HUES48 (cell line): Measurements from ENCODE around the gene SERPINC1.
A peak's percentile ranks its signal among the peaks of the same experiment; 100 is the strongest.
"Not testable (repeated sequence)": the region's sequence is repeated elsewhere in the genome, so short reads cannot be mapped to it uniquely, and the experiment has no call there.

ENCODE experiments used
- H3K27ac ChIP-seq: one replicate; pipeline ENCODE4 v1.7.0; 2013; ENCODE audit warnings: low read depth, low read length, inconsistent platforms
- H3K27me3 ChIP-seq: 2 replicates; pipeline ENCODE4 v1.6.1; 2013; ENCODE audit warnings: mild to moderate bottlenecking, low read length; ENCODE audit not compliant: control insufficient read depth, insufficient read depth
- H3K36me3 ChIP-seq: 2 replicates; pipeline ENCODE4 v1.6.1; 2013; ENCODE audit warnings: low read length; ENCODE audit not compliant: control insufficient read depth, insufficient read depth
- H3K4me1 ChIP-seq: 2 replicates; pipeline ENCODE4 v1.6.1; 2013; ENCODE audit warnings: mild to moderate bottlenecking, low read length; ENCODE audit not compliant: control insufficient read depth, insufficient read depth
- H3K4me3 ChIP-seq: 2 replicates; pipeline ENCODE4 v1.5.1; 2013; ENCODE audit warnings: mild to moderate bottlenecking, low read depth, low read length
- H3K9ac ChIP-seq: 2 replicates; pipeline ENCODE4 v1.6.1; 2013; ENCODE audit warnings: mild to moderate bottlenecking, low read depth, low read length, moderate library complexity
- H3K9me3 ChIP-seq: 2 replicates; pipeline ENCODE4 v1.6.1; 2013; ENCODE audit warnings: low read length; ENCODE audit not compliant: control insufficient read depth, insufficient read depth

Gene SERPINC1

DNA sequence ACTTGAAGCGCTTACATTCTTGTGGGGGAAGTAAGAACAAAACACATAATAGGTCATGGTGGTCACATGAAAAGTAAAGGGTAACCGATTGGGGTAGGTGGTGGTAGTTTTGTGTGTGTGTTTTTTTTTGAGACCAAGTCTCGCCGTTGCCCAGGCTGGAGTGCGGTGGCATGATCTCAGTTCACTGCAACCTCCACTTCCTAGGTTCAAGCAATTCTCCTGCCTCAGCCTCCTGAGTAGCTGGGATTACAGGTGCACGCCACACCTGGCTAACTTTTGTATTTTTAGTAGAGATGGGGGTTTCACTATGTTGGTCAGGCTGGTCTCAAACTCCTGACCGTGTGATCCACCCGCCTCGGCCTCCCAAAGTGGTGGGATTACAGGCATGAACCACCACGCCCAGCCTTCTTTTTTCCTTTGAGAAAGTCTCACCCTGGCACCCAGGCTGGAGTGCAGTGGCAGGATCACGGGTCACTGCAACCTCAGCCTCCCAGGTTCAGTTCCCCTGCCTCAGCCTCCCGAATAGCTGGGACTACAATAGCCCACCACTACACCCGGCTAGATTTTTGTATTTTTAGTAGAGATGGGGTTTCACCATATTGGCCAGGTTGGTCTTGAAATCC lies 54.9 kb downstream of the SERPINC1 start:
- peaks cover 21% of the 10 kb centered on the region; the same call in 1 of the 2 replicates for H3K4me1 ChIP-seq
- H3K9me3 ChIP-seq, H3K27me3 ChIP-seq, H3K4me3 ChIP-seq, H3K9ac ChIP-seq: not testable (repeated sequence)
- peak overlapping the region; percentile 94 for H3K27ac ChIP-seq
- peaks cover 71% of the 10 kb centered on the region for H3K36me3 ChIP-seq

DNA sequence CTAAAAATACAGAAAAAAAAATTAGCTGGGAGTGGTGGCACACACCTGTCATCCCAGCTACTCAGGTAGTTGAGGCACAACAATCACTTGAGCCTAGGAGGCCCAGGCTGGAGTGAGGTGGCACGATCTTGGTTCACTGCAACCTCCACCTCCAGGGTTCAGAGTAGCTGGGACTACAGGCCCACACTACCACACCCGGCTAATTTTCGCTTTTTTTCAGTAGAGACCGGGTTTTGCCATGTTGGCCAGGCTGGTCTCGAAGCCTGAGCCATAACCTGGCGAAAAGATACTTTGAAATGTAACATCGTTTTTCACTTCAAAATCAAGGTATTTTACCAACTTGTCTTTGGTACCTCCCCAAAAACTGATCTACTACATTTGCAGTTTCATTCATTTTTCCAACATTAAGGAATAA lies 55.4 kb downstream of the SERPINC1 start:
- Histone ChIP-seq H3K4me3 (no peak overlapping the region), H3K9ac (no peak overlapping the region), H3K9me3 (no peaks in the 10 kb centered on the region), H3K4me1 (peaks cover 21% of the 10 kb centered on the region; the same call in 1 of the 2 replicates), H3K27ac (peak overlapping the region; percentile 63), H3K36me3 (peaks cover 71% of the 10 kb centered on the region), H3K27me3 (no peaks in the 10 kb centered on the region)

DNA sequence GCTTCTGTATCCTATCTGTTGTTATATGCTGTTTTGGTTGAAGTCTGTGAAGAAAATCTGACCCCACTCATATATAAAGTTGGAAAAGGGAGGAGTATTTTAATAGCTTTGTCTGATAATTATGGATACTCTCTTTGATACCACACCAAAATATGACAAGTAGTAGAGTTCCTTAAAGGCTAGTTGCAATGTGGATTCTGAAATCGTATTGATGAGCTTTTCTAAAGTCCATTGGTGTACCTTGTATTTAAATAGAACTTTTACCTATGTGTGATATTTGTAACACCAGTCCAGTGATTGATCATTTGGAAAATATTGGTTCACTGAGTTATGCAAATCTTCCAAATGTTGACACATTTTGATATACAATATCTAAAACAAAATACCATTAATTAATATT lies 57.1 kb downstream of the SERPINC1 start:
- Histone ChIP-seq H3K9me3 (no peaks in the 10 kb centered on the region), H3K36me3 (peaks cover 71% of the 10 kb centered on the region), H3K4me3 (no peak overlapping the region), H3K9ac (no peak overlapping the region), H3K4me1 (peaks cover 20% of the 10 kb centered on the region; the same call in 1 of the 2 replicates), H3K27me3 (no peaks in the 10 kb centered on the region), H3K27ac (no peak overlapping the region)

DNA sequence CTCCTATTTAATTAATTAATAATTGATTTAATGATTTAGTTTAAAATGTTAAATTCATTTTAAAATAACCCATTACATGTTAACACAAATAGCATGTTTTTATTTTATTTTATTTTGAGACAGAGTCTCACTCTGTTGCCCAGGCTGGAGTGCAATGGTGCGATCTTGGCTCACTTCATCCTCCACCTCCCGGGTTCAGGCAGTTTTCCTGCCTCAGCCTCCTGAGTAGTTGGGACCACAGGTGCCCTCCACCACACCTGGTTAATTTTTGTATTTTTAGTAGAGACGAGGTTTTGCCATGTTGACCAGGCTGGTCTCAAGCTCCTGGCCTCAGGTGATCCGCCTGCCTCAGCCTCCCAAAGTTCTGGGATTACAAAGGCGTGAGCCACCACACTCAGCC lies 57.6 kb downstream of the SERPINC1 start:
- H3K27me3 ChIP-seq, H3K9me3 ChIP-seq, H3K4me3 ChIP-seq, H3K27ac ChIP-seq, H3K9ac ChIP-seq: not testable (repeated sequence)
- H3K4me1 ChIP-seq: peaks cover 15% of the 10 kb centered on the region; the same call in 1 of the 2 replicates
- H3K36me3 ChIP-seq: peaks cover 68% of the 10 kb centered on the region

DNA sequence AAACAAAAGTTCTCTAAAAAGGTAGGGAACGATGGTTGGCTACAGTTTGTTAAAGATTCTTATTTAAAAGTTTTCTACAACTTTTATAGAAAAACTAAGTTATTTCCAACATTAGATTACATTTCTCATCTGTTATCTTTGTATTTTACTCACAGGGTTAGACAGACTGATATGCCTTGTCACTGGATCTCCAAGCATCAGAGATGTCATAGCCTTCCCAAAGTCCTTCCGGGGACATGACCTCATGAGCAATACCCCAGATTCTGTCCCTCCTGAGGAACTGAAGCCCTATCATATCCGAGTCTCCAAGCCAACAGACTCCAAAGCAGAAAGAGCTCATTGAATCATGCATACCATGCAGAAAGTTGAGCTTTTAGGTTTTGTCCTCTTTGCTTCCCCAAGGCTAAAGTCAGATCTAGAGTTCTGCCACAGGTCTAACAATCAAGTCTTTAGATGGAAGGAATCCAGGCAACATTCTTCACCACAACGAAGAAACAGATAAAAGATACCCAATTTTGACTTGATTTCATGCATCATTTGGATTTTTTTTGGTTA lies 59.7 kb downstream of the SERPINC1 start:
- Histone ChIP-seq H3K9me3 (no peaks in the 10 kb centered on the region), H3K4me1 (peaks cover 12% of the 10 kb centered on the region), H3K4me3 (no peak overlapping the region), H3K9ac (no peak overlapping the region), H3K27me3 (no peaks in the 10 kb centered on the region), H3K36me3 (peaks cover 61% of the 10 kb centered on the region), H3K27ac (no peak overlapping the region)

DNA sequence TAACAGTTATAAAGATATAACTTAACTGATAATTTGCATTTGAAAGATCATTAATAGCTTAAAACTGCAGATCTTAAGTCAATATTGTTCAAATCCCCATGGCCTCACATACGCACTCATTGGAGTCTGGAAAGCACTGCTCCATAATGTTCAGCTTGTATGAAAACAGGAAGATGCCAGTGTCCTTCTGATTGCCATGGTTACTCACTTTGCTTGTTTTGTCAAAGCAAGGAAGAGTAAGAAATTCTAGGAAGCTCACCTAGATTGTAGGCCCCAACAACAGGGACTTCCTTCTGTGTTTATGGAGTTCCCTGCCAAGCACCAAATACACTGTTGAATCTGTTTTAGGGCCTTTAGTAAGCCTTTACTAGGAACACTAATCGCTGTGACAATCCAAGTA lies 60.2 kb downstream of the SERPINC1 start:
- no peaks in the 10 kb centered on the region for H3K27me3 ChIP-seq
- H3K9me3 ChIP-seq: no peaks in the 10 kb centered on the region
- H3K4me1 ChIP-seq: peaks cover 12% of the 10 kb centered on the region
- H3K4me3 ChIP-seq: no peak overlapping the region
- peaks cover 63% of the 10 kb centered on the region for H3K36me3 ChIP-seq
- no peak overlapping the region for H3K27ac ChIP-seq
- no peak overlapping the region for H3K9ac ChIP-seq

DNA sequence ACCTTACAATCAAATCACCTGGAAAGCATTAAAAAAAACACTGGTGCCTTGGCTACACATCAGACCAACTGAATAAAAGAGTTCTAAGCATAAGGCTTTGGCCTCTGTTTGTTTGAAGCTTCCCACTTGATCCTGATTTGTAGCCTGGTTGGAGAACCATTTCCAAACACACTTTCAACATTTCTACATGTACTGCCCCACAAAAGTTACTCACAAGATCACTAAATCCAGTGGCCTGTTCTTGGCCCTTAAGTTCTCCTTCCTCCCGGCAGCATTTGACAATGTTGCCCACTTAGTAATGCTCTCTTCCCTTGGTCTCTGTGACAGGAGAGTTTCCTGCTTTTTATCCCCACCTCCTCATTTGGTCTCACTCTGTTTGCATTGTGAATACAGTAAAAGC lies 61.1 kb downstream of the SERPINC1 start:
- H3K27ac ChIP-seq: no peak overlapping the region
- no peaks in the 10 kb centered on the region for H3K27me3 ChIP-seq
- peaks cover 72% of the 10 kb centered on the region for H3K36me3 ChIP-seq
- no peaks in the 10 kb centered on the region for H3K9me3 ChIP-seq
- H3K9ac ChIP-seq: no peak overlapping the region
- peaks cover 12% of the 10 kb centered on the region for H3K4me1 ChIP-seq
- H3K4me3 ChIP-seq: no peak overlapping the region
